Psoas muscle (tissue), 8 donors: ENCODE measurements around the gene TMEM150A. TPM values are rescaled to one million over a fixed set of nuclear protein-coding genes. Genes with fewer than 3 reads are reported as not detected.
"Not testable (repeated sequence)": the region's sequence is repeated elsewhere in the genome, so short reads cannot be mapped to it uniquely, and the experiment has no call there.

Experiments used
- ATAC-seq, 4 donors: fragments of 200-7000 bp; cut with Tn5 transposase; one replicate each; pipeline ENCODE4 v1.9.1; 2020; ENCODE audit warnings: moderate library complexity in 3 of 4, mild to moderate bottlenecking in 2 of 4
- DNase-seq, 2 donors: peaks; one replicate each; pipeline ENCODE4 v3.0.0-alpha.2; 2020
- H3K27ac ChIP-seq: fragments of 200-600 bp; one replicate; pipeline ENCODE4 v1.8.0; 2022
- H3K27me3 ChIP-seq, 3 donors: fragments of 200-600 bp in 1 of 3; one replicate each; pipeline versions ENCODE4 v1.6.1 to v1.8.0; 2013 to 2022; ENCODE audit warnings: low read length in 2 of 3, mild to moderate bottlenecking in 2 of 3, moderate library complexity in 1 of 3; ENCODE audit not compliant: insufficient read depth in 3 of 3
- H3K36me3 ChIP-seq, 2 donors: fragments of 200-600 bp in 1 of 2; one replicate each; pipeline versions ENCODE4 v1.6.1 to v1.8.0; 2013 to 2022; ENCODE audit warnings: low read depth in 1 of 2, mild to moderate bottlenecking in 1 of 2, moderate library complexity in 1 of 2; ENCODE audit not compliant: insufficient read depth in 1 of 2
- H3K4me1 ChIP-seq: fragments of 200-600 bp; one replicate; pipeline ENCODE4 v1.8.0; 2022
- H3K4me3 ChIP-seq: fragments of 200-600 bp; one replicate; pipeline ENCODE4 v1.8.0; 2022; ENCODE audit warnings: mild to moderate bottlenecking
- H3K9me3 ChIP-seq: fragments of 200-600 bp; one replicate; pipeline ENCODE4 v1.8.0; 2022
- WGBS, 3 donors: extraction: QIAGEN DNeasy Blood & Tissue Kit; methylation state at CpG; one replicate each; pipeline versions ENCODE4 v1.1.6 to v1.1.7; 2013; 5-methylcytosine and 5-hydroxymethylcytosine counted together
- intact Hi-C, 2 donors: fragments of 100-400 bp; cut with DNase I; formaldehyde crosslinking; loops; one replicate each; pipeline versions ENCODE4 v1.11.0 to v1.14.2; 2022
- polyA plus RNA-seq, 3 donors: library from polyadenylated mRNA; stranded (reverse); fragments of 200-250 nt; gene quantifications; one replicate each; pipeline ENCODE4 v1.2.3, GENCODE V29; 2013
- total RNA-seq, 4 donors: library from RNA; stranded (reverse); fragmentation: NEBNext Ultra II Directional in 2 of 4; extraction: Animal tissue kit (Norgen Biotek cat#: 25700) in 2 of 4; gene quantifications; one replicate each; pipeline versions ENCODE4 v1.2.1 to v1.2.4, GENCODE V29; 2021 to 2023
- TF ChIP-seq, protein P1 (sequence below): fragments of 200-600 bp; IDR thresholded peaks from one replicate; pipeline ENCODE4 v1.8.0; 2022; ENCODE audit warnings: antibody characterized with exemption
- donor health status: healthy with polysubstance abuse.
- donor health status: DM: no; HTN: no; CAD: no; lungs with moderate emphysema.
- donor health status: Bipolar disorder and iron deficiency.
- donor health status: healthy.
- donor health status: DM: yes; HTN: yes; CAD: no.
- donor health status: DM: no; HTN: no; CAD: no.
- donor health status: DM: no; HTN: no; CAD: no.
- donor health status: DM: yes; HTN: yes; CAD: no.

TMEM150A gene
- total and polyA plus RNA-seq, 7 donors: 17.4 to 82.6 (median 33.8) TPM

GRCh38 chr2:85593023-85593422 lies 9.5 kb downstream of the TMEM150A start:
- 42 to 61% (median 53%) methylated on average over 3 of the region's 3 CpGs for WGBS, 3 donors
- Histone ChIP-seq H3K27ac (no peak overlapping the region), H3K4me3 (no peak overlapping the region), H3K9me3 (no peaks in the 10 kb centered on the region), H3K4me1 (peaks cover 64% of the 10 kb centered on the region), H3K27me3 (no peaks in the 10 kb centered on the region), H3K36me3 (peaks cover 3 to 21% of the 10 kb centered on the region in 2 donors)
- intact Hi-C loops: no loop called here
- DNase-seq (peak in 1 of 2 donors; percentile 49), ATAC-seq (no peak)
- TF ChIP-seq, protein P1, sequence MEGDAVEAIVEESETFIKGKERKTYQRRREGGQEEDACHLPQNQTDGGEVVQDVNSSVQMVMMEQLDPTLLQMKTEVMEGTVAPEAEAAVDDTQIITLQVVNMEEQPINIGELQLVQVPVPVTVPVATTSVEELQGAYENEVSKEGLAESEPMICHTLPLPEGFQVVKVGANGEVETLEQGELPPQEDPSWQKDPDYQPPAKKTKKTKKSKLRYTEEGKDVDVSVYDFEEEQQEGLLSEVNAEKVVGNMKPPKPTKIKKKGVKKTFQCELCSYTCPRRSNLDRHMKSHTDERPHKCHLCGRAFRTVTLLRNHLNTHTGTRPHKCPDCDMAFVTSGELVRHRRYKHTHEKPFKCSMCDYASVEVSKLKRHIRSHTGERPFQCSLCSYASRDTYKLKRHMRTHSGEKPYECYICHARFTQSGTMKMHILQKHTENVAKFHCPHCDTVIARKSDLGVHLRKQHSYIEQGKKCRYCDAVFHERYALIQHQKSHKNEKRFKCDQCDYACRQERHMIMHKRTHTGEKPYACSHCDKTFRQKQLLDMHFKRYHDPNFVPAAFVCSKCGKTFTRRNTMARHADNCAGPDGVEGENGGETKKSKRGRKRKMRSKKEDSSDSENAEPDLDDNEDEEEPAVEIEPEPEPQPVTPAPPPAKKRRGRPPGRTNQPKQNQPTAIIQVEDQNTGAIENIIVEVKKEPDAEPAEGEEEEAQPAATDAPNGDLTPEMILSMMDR: no peak

DNA sequence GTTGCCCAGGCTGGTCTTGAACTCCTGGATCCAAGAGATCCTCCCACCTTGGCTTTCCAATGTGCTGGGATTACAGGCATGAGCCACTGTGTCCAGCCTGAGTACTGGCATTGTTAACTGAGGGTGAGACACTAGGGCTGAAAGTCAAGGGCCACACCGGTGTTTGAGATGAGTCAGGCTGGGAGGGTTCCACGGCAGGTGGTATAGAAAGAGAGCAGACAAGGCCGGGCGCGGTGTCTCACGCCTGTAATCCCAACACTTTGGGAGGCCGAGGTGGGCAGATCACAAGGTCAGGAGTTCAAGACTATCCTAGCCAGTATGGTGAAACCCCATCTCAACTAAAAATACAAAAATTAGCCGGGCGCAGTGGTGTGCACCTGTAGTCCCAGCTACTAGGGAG lies 10.2 kb downstream of the TMEM150A start:
- intact Hi-C loops, ATAC-seq: not testable (repeated sequence)
- WGBS, 3 donors: 88 to 92% (median 91%) methylated on average over 9 of the region's 9 CpGs

GRCh38 chr2:85591563-85591962 lies 10.9 kb downstream of the TMEM150A start:
- TF ChIP-seq, protein P1: no peak
- Histone ChIP-seq H3K27ac (peak overlapping the region; percentile 89), H3K27me3 (no peaks in the 10 kb centered on the region), H3K36me3 (peaks cover 0 to 6% of the 10 kb centered on the region in 2 donors), H3K4me3 (no peak overlapping the region), H3K4me1 (peaks cover 69% of the 10 kb centered on the region), H3K9me3 (no peaks in the 10 kb centered on the region)
- peak in 1 of 2 donors; percentile 62 for DNase-seq
- 49 to 60% (median 53%) methylated on average over 12 of the region's 12 CpGs for WGBS, 3 donors
- ATAC-seq: no peak
- intact Hi-C loops: no loop called here

More for the DNA sequence above, 10.2 kb downstream of the TMEM150A start:
- Histone ChIP-seq H3K36me3 (peaks cover 3 to 13% of the 10 kb centered on the region in 2 donors), H3K4me1 (peaks cover 69% of the 10 kb centered on the region)
- H3K4me3 ChIP-seq, H3K27ac ChIP-seq, H3K27me3 ChIP-seq, H3K9me3 ChIP-seq: not testable (repeated sequence)
- DNase-seq: peak in 1 of 2 donors; percentile 25

DNA sequence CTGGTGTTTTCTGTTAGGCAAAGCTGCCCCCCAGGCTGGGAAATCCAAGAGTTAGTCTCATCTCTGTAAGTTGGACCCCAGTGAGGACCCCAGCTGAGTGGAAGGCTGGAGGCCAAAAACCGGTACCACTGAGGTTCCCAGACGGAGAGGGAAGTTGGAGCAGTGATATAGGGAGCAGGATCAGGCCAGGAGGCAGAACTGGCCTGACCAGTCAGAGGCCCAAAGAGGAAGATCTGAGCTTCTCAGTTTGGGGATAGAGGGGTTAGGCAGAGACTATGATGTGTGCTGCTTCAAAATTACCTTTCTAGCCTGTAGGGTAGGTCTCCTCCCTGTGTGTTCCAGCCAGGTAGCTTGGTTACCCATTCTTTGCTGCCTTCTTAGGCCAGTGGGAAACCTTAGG lies 11.5 kb downstream of the TMEM150A start:
- Histone ChIP-seq H3K9me3 (no peaks in the 10 kb centered on the region), H3K4me1 (peaks cover 67% of the 10 kb centered on the region), H3K27ac (peak overlapping the region; percentile 89), H3K27me3 (no peaks in the 10 kb centered on the region), H3K36me3 (peaks cover 0 to 5% of the 10 kb centered on the region in 2 donors), H3K4me3 (no peak overlapping the region)
- ATAC-seq: no peak
- WGBS, 3 donors: 73 to 84% (median 74%) methylated on average over 2 of the region's 2 CpGs
- TF ChIP-seq, protein P1: no peak
- DNase-seq: peak in 1 of 2 donors; percentile 24
- intact Hi-C loops: no loop called here

DNA sequence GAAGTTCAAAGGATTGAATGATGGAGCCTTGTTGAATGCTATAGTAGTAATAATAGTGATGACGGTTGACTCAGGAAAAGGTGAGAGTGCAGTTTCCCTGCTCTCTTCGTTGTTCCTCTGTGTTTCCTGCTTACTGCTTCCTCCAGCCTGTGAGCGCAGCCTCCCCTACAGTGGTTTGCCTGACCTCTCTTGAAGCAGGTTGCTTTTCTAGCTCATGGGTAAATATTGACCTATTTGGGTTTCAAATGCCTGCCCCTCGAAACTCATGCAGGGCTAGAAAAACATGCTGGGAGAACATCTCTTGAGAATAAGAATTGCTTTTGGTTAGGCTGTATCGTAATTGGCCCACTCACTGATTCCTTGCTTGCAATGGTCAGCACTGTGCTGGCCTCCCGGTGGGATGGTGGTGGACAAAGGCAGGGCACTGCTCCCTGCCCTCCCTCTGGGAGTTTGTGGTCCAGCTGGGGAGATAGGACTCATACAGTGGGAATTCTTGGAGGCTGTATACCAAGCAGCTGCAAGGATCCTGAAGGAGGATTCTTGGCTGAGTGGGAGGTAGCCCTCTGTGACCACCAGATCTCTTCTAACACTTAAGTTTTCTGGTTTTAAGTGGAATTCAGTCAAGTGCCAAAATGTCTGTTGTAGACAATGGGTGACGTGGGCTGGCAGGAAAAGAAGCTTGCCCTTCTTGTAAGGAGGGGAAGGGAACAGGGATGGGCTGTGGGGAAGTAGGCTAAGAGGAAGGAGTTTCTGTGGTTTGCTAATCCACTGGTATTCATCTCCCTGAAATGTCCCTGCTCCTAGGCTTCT lies 12.3 kb downstream of the TMEM150A start:
- no peaks in the 10 kb centered on the region for H3K9me3 ChIP-seq
- no peak overlapping the region for H3K4me3 ChIP-seq
- WGBS, 3 donors: 42 to 50% (median 47%) methylated on average over 7 of the region's 7 CpGs
- H3K27ac ChIP-seq: peak overlapping the region; percentile 89
- no peak for ATAC-seq
- TF ChIP-seq, protein P1: no peak
- peaks cover 0 to 5% of the 10 kb centered on the region in 2 donors for H3K36me3 ChIP-seq
- peaks cover 75% of the 10 kb centered on the region for H3K4me1 ChIP-seq
- peak in 1 of 2 donors; percentile 60 for DNase-seq
- intact Hi-C loops: no loop called here
- H3K27me3 ChIP-seq: no peaks in the 10 kb centered on the region
